IMR-90 (cell line): ENCODE results near the gene SLC38A3. TPM values are rescaled to one million over a fixed set of nuclear protein-coding genes. Genes with fewer than 3 reads are reported as not detected.

Source experiments
- ATAC-seq: fragments of 200-7000 bp; cut with Tn5 transposase; 2 replicates; pipeline ENCODE4 v1.9.1; 2020; ENCODE audit warnings: low read depth, mild to moderate bottlenecking, moderate library complexity
- BruUV-seq: library from RNA; stranded (reverse); fragments of 400-500 nt; replicated peaks from 2 replicates; lab custom pipeline; 2021; lab: Mats Ljungman, UMichigan
- CTCF ChIA-PET: fragments of 300-600 bp; formaldehyde crosslinking; extraction: SDS; loops from one replicate; lab custom pipeline; 2021; ENCODE audit warnings: antibody characterized with exemption; lab: Yijun Ruan, JAX
- POLR2A ChIA-PET: fragments of 300-600 bp; sonication (Branson Sonifier 250); formaldehyde crosslinking; loops from one replicate; lab custom pipeline; 2022; ENCODE audit warnings: antibody characterized with exemption; ENCODE audit not compliant: unreplicated experiment; lab: Charles Lee
- DNase-seq: peaks from one replicate; pipeline ENCODE4 v3.0.0; 2013
- H2AFZ ChIP-seq: replicated peaks from 2 replicates; pipeline ENCODE3; 2013; ENCODE audit warnings: low read length, mild to moderate bottlenecking; ENCODE audit not compliant: poor library complexity
- H2AK5ac ChIP-seq: 2 replicates; pipeline ENCODE4 v1.6.1; 2013; ENCODE audit warnings: low read depth, low read length, inconsistent platforms
- H2AK9ac ChIP-seq: replicated peaks from 2 replicates; pipeline ENCODE3; 2013; ENCODE audit warnings: mild to moderate bottlenecking, low read depth, low read length, moderate library complexity; ENCODE audit not compliant: poor library complexity
- H2BK120ac ChIP-seq: 2 replicates; pipeline ENCODE4 v1.6.1; 2013; ENCODE audit warnings: low read depth, low read length, inconsistent platforms
- H2BK15ac ChIP-seq: 3 replicates; pipeline ENCODE4 v1.6.1; 2013; ENCODE audit warnings: low read depth, low read length, inconsistent platforms
- H2BK20ac ChIP-seq: 2 replicates; pipeline ENCODE4 v1.6.1; 2013; ENCODE audit warnings: low read depth, mild to moderate bottlenecking, inconsistent platforms, low read length, moderate library complexity
- H2BK5ac ChIP-seq: 2 replicates; pipeline ENCODE4 v1.6.1; 2013; ENCODE audit warnings: mild to moderate bottlenecking, low read depth, low read length, inconsistent platforms; ENCODE audit not compliant: poor library complexity, severe bottlenecking
- H3K14ac ChIP-seq: replicated peaks from 2 replicates; pipeline ENCODE4 v1.6.1; 2013; ENCODE audit warnings: low read depth, low read length, inconsistent platforms
- H3K18ac ChIP-seq: 2 replicates; pipeline ENCODE4 v1.6.1; 2013; ENCODE audit warnings: low read depth, low read length, control low read depth
- H3K23ac ChIP-seq: 2 replicates; pipeline ENCODE4 v1.6.1; 2013; ENCODE audit warnings: low read depth, low read length, inconsistent platforms
- H3K27ac ChIP-seq: 2 replicates; pipeline ENCODE4 v1.5.1; 2013; ENCODE audit warnings: mild to moderate bottlenecking, control low read depth, low read length; ENCODE audit not compliant: insufficient read depth
- H3K27me3 ChIP-seq: 2 replicates; pipeline ENCODE4 v1.6.1; 2013; ENCODE audit warnings: low read length; ENCODE audit not compliant: control insufficient read depth, insufficient read depth
- H3K36me3 ChIP-seq: 2 replicates; pipeline ENCODE4 v1.6.1; 2013; ENCODE audit warnings: low read length, mixed read lengths; ENCODE audit not compliant: control insufficient read depth, insufficient read depth
- H3K4ac ChIP-seq: 2 replicates; pipeline ENCODE4 v1.6.1; 2013; ENCODE audit warnings: low read depth, low read length, inconsistent platforms
- H3K4me1 ChIP-seq: 2 replicates; pipeline ENCODE4 v1.6.1; 2013; ENCODE audit warnings: low read length, mixed read lengths; ENCODE audit not compliant: control insufficient read depth, insufficient read depth
- H3K4me2 ChIP-seq: 2 replicates; pipeline ENCODE4 v1.6.1; 2013; ENCODE audit warnings: low read depth, mild to moderate bottlenecking, control low read depth, low read length, moderate library complexity
- H3K4me3 ChIP-seq: 2 replicates; pipeline ENCODE4 v1.5.1; 2013; ENCODE audit warnings: low read depth, mild to moderate bottlenecking, control low read depth, low read length, moderate library complexity; ENCODE audit not compliant: insufficient read depth
- H3K56ac ChIP-seq: 2 replicates; pipeline ENCODE4 v1.6.1; 2013; ENCODE audit warnings: low read length, inconsistent platforms; ENCODE audit not compliant: insufficient read depth; ENCODE audit errors: extremely low read depth
- H3K79me1 ChIP-seq, 2 experiments: 2 replicates each; pipeline ENCODE4 v1.6.1; 2013; ENCODE audit warnings: low read length in 2 of 2, inconsistent platforms in 1 of 2, low read depth in 1 of 2
- H3K9ac ChIP-seq: 2 replicates; pipeline ENCODE4 v1.6.1; 2013; ENCODE audit warnings: low read depth, low read length, control low read depth
- H3K9me1 ChIP-seq: 2 replicates; pipeline ENCODE4 v1.6.1; 2013; ENCODE audit warnings: low read length, inconsistent platforms; ENCODE audit not compliant: insufficient read depth
- H3K9me3 ChIP-seq: 2 replicates; pipeline ENCODE4 v1.6.1; 2013; ENCODE audit warnings: low read length; ENCODE audit not compliant: control insufficient read depth, insufficient read depth
- H4K20me1 ChIP-seq: 2 replicates; pipeline ENCODE4 v1.6.1; 2013; ENCODE audit warnings: low read length, inconsistent platforms; ENCODE audit not compliant: insufficient read depth
- H4K5ac ChIP-seq: 2 replicates; pipeline ENCODE4 v1.6.1; 2013; ENCODE audit warnings: mild to moderate bottlenecking, low read depth, low read length, control low read depth
- H4K8ac ChIP-seq, 2 experiments: 2 replicates each; pipeline ENCODE4 v1.6.1; 2013; ENCODE audit warnings: low read depth in 2 of 2, low read length in 2 of 2, control low read depth in 1 of 2, inconsistent platforms in 1 of 2
- H4K91ac ChIP-seq: 2 replicates; pipeline ENCODE4 v1.6.1; 2013; ENCODE audit warnings: low read depth, low read length, inconsistent platforms; ENCODE audit not compliant: insufficient read depth
- BHLHE40 ChIP-seq: fragments of 150-350 bp; IDR thresholded peaks from 2 replicates; pipeline ENCODE4 v1.6.1; 2016; ENCODE audit warnings: mild to moderate bottlenecking, low read depth, low read length
- CEBPB ChIP-seq: IDR thresholded peaks from 2 replicates; pipeline ENCODE4 v1.6.1; 2012; ENCODE audit warnings: low read depth, low read length, improper control_type of control experiment
- CHD1 ChIP-seq: IDR thresholded peaks from 2 replicates; pipeline ENCODE4 v1.6.1; 2012; ENCODE audit warnings: low read depth, low read length, improper control_type of control experiment
- FOS ChIP-seq: fragments of 150-350 bp; IDR thresholded peaks from 2 replicates; pipeline ENCODE4 v1.6.1; 2016; ENCODE audit warnings: low read depth, low read length
- MAZ ChIP-seq: IDR thresholded peaks from 2 replicates; pipeline ENCODE4 v1.6.1; 2012; ENCODE audit warnings: low read depth, mild to moderate bottlenecking, low read length, improper control_type of control experiment, moderate library complexity, borderline replicate concordance
- MXI1 ChIP-seq: IDR thresholded peaks from 2 replicates; pipeline ENCODE4 v1.6.1; 2012; ENCODE audit warnings: low read depth, mild to moderate bottlenecking, low read length, moderate library complexity, borderline replicate concordance
- NFE2L2 ChIP-seq: fragments of 150-350 bp; IDR thresholded peaks from 2 replicates; pipeline ENCODE4 v1.6.1; 2016; ENCODE audit warnings: low read depth, mild to moderate bottlenecking, low read length
- POLR2A ChIP-seq: IDR thresholded peaks from 2 replicates; pipeline ENCODE4 v1.6.1; 2012; ENCODE audit warnings: mild to moderate bottlenecking, low read depth, low read length
- RCOR1 ChIP-seq: IDR thresholded peaks from 2 replicates; pipeline ENCODE4 v1.6.1; 2012; ENCODE audit warnings: mild to moderate bottlenecking, low read length, improper control_type of control experiment; ENCODE audit not compliant: insufficient replicate concordance
- SMC3 ChIP-seq: fragments of 150-350 bp; IDR thresholded peaks from 2 replicates; pipeline ENCODE4 v1.6.1; 2016; ENCODE audit warnings: low read depth, mild to moderate bottlenecking, antibody characterized with exemption, low read length, moderate library complexity
- WGBS, 2 experiments: methylation state at CpG; one replicate each; pipeline versions ENCODE4 v1.1.5 to v1.1.7; 2013; ENCODE audit warnings: missing lambda C conversion rate in 2 of 2; ENCODE audit not compliant: insufficient read length in 1 of 2; ENCODE audit errors: extremely low coverage in 2 of 2; 5-methylcytosine and 5-hydroxymethylcytosine counted together
- dilution Hi-C: fragments of 300-500 bp; cut with HindIII; formaldehyde crosslinking; loops from one replicate; pipeline ENCODE4 v1.14.3; 2018; ENCODE audit warnings: low sequenced_read_pairs; ENCODE audit not compliant: unreplicated experiment
- in situ Hi-C: fragments of 300-500 bp; cut with MboI; formaldehyde crosslinking; loops from 3 replicates; pipeline ENCODE4 v1.14.3; 2019; ENCODE audit warnings: low sequenced_read_pairs, inconsistent platforms, mixed read lengths
- intact Hi-C: fragments of 100-400 bp; cut with micrococcal nuclease; formaldehyde crosslinking; loops from 2 replicates; pipeline ENCODE4 v1.10.0; 2022
- polyA plus RNA-seq, 3 experiments: library from polyadenylated mRNA; depleted of rRNA; stranded (reverse); fragments of >200 nt; gene quantifications; 2 replicates each; pipeline ENCODE4 v1.2.3, GENCODE V29; 2012; ENCODE audit warnings: low replicate concordance in 1 of 3
- total RNA-seq: library from RNA; depleted of rRNA; stranded (reverse); fragments of >200 nt; gene quantifications from 2 replicates; pipeline ENCODE4 v1.2.3, GENCODE V29; 2012
- TF ChIP-seq, protein P1 (sequence below): conservative IDR thresholded peaks from 2 replicates; pipeline ENCODE4 v1.5.1; 2012; ENCODE audit warnings: mild to moderate bottlenecking, low read depth, low read length, improper control_type of control experiment
- TF ChIP-seq, protein P2 (sequence below): fragments of 150-350 bp; IDR thresholded peaks from 2 replicates; pipeline ENCODE4 v1.6.1; 2016; ENCODE audit warnings: low read depth, mild to moderate bottlenecking, low read length, moderate library complexity, borderline replicate concordance

Gene SLC38A3
- total and polyA plus RNA-seq, 2 of the 4 experiments (the other 2 are of a cell fraction): 0.12 to 0.36 TPM

DNA sequence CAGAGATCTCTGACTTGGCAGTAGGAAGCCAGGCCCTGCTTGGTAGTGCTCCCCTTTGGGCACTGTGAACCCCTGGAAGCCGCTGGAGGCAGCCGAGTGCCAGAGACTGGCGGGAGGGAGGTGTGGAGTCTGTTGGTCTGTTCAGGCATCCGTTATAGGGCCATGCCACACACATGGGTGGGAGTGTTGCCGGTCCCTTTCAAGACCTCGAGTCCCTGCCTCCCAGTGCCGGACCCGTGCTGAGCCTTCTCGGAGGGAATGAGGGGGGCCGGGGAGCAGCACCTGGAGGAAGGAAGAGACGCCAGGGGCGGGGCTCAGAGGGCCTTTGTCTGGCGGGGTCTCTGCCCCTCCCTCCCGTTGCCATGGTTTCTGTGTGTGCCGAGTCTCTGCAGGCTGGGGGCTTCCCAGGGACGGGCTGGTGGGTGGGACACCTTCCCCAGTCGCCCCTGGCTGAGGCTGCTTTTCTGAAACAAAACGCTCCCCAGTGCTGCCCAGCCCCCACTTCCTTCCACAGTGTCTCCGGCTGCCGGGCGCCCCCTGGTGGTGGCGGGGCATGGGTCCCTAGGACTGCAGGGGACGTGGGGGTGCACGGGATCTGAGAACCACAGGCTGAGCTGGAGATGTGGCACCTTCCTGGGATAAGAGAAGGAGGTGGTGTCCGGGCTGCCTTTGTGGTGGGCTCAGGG is 40.9 kb downstream of the SLC38A3 start (continued):
- TF ChIP-seq MXI1: no peak
- no peak for TF ChIP-seq POLR2A
- TF ChIP-seq CHD1: no peak

DNA sequence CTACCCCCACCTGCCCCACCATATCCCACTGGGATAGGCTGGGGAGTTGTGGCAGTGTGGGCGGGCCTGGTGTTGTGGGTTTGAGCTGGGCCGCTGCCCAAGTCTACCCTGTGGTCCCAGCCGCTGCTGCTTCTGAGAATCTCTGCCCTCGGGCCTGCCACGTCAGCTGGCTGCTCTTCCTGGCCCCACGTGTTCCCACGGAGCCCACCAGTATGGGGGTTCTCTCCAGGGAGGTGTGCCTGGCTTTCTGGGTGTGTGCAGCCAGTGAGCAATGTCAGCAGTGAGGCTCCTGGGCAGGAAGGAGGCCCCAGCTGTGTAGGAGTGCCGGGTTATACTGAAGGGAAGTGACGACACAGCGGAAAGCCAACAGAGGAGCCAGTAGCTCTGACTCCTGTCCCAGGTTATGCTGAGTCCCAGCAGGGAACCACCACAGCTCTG is 41.5 kb downstream of the SLC38A3 start:
- Histone ChIP-seq H2BK5ac (peak overlapping the region; percentile 81), H2AK9ac (peak overlapping the region; percentile 98), H3K56ac (peak overlapping the region; percentile 1; the same call in 1 of the 2 replicates), H3K9me3 (no peaks in the 10 kb centered on the region), H3K4me3 (no peak overlapping the region), H3K9me1 (peaks cover 15% of the 10 kb centered on the region), H3K23ac (peak overlapping the region; percentile 57; the same call in 1 of the 2 replicates), H2BK15ac (peak overlapping the region; percentile 14; the same call in 1 of the 3 replicates), H3K14ac (peak overlapping the region; percentile 74), H2BK20ac (no peak overlapping the region), H3K27me3 (no peaks in the 10 kb centered on the region), H3K27ac (peak overlapping the region; percentile 72), H2AK5ac (peak overlapping the region; percentile 97), H3K18ac (no peak overlapping the region), H3K4me2 (peak overlapping the region; percentile 53), H3K79me1 (peaks cover 9 to 89% of the 10 kb centered on the region in 2 experiments), H3K36me3 (peaks cover 22% of the 10 kb centered on the region), H2AFZ (peak overlapping the region; percentile 86), H4K91ac (peak overlapping the region; percentile 76), H4K20me1 (peaks cover 86% of the 10 kb centered on the region), H4K5ac (peak overlapping the region; percentile 56), H4K8ac (peak overlapping the region; percentile 70 to 98), H2BK120ac (peak overlapping the region; percentile 13; the same call in 1 of the 2 replicates), H3K9ac (peak overlapping the region; percentile 13), H3K4me1 (peaks cover 66% of the 10 kb centered on the region), H3K4ac (peak overlapping the region; percentile 89)
- dilution Hi-C loops (no loop called here), in situ Hi-C loops (no loop called here), intact Hi-C loops (loop anchor here (1.0 kb wide), 1 partner anchor 19 kb away; no protein-coding TSS in a partner anchor)
- CTCF ChIA-PET: interaction anchor here (0.6 to 1.1 kb wide), 10 partner anchors 9 to 135 kb away, joined by 3 to 8 read pairs (median 5); partner anchors contain the start of genes GNAI2 and SEMA3B
- ATAC-seq: peak; percentile 55
- DNase-seq: peak; percentile 92
- WGBS, 2 experiments: 50% methylated on average over 2 of the region's 10 CpGs; no CpG with 5 or more reads in 1 of the 2 experiments
- POLR2A ChIA-PET: interaction anchor here (0.6 to 1.0 kb wide), 2 partner anchors 11 to 65 kb away, joined by 3 to 6 read pairs; partner anchors contain the start of gene GNAI2
- no TSS peak for BruUV-seq
- TF ChIP-seq, protein P1, sequence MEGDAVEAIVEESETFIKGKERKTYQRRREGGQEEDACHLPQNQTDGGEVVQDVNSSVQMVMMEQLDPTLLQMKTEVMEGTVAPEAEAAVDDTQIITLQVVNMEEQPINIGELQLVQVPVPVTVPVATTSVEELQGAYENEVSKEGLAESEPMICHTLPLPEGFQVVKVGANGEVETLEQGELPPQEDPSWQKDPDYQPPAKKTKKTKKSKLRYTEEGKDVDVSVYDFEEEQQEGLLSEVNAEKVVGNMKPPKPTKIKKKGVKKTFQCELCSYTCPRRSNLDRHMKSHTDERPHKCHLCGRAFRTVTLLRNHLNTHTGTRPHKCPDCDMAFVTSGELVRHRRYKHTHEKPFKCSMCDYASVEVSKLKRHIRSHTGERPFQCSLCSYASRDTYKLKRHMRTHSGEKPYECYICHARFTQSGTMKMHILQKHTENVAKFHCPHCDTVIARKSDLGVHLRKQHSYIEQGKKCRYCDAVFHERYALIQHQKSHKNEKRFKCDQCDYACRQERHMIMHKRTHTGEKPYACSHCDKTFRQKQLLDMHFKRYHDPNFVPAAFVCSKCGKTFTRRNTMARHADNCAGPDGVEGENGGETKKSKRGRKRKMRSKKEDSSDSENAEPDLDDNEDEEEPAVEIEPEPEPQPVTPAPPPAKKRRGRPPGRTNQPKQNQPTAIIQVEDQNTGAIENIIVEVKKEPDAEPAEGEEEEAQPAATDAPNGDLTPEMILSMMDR: no peak
- TF ChIP-seq RCOR1 (no peak), MAZ (no peak), FOS (no peak), MXI1 (peak; percentile 65), NFE2L2 (no peak), SMC3 (no peak), POLR2A (no peak), CEBPB (no peak), BHLHE40 (no peak), CHD1 (no peak)
- TF ChIP-seq, protein P2, sequence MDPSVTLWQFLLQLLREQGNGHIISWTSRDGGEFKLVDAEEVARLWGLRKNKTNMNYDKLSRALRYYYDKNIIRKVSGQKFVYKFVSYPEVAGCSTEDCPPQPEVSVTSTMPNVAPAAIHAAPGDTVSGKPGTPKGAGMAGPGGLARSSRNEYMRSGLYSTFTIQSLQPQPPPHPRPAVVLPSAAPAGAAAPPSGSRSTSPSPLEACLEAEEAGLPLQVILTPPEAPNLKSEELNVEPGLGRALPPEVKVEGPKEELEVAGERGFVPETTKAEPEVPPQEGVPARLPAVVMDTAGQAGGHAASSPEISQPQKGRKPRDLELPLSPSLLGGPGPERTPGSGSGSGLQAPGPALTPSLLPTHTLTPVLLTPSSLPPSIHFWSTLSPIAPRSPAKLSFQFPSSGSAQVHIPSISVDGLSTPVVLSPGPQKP: no peak
